Measurements from ENCODE around the gene ACAP1. TPM values are rescaled to one million over a fixed set of nuclear protein-coding genes. Genes with fewer than 3 reads are reported as not detected.
A peak's percentile ranks its signal among the peaks of the same experiment; 100 is the strongest.

ACAP1 gene
- total and polyA plus RNA-seq, 9 of the 15 experiments (the other 6 are each of a cell fraction or from before 2014, with no cell fraction given) = 0.15 to 8.5 (median 2.4) TPM

DNA sequence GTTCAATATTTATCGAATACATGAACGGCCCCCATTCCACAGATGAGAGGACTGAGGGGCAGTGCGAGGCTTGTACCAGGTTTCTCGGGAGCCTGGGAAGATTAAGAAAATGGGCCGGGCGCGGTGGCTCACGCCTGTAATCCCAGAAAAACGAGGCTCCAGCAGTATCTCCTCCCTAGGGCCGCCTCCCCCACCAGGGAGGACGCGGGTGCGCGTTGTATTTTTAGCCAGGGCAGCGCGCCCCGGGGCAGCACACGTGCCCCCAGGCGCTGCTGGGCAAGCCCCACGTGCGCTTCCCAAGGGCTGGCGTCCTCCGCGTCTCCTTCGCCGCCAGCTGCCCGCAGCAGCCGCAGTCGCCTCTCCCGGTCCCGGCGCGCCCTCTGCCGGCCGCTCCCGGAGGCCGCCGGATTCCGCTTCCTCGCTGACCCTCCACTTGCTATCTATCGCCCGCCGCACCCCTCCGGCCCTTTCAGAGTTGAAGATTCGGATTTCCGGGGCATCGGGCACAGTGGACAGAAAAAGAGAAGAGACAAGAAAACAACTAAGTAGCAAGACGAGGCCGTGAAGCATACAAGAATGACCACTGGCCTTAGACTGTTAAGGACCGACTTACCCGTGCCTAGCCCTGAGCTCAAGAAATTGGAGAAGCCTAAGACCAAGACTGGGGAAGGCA lies 40.0 kb upstream of the ACAP1 start (continued):
- TF ChIP-seq, protein P1, sequence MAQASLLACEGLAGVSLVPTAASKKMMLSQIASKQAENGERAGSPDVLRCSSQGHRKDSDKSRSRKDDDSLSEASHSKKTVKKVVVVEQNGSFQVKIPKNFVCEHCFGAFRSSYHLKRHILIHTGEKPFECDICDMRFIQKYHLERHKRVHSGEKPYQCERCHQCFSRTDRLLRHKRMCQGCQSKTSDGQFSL (CRISPR knock-in tag; IDR thresholded peaks at IDR 0.05) = no peak
- TF ChIP-seq, protein P1 (tag; IDR thresholded peaks at IDR 0.05) = no peak
- peak; percentile 91 for TF ChIP-seq L3MBTL2 (IDR thresholded peaks at IDR 0.05)
- no peak for TF ChIP-seq CEBPB (tag; IDR thresholded peaks at IDR 0.05)
- TF ChIP-seq KLF6 (CRISPR knock-in tag; IDR thresholded peaks at IDR 0.05; ENCODE audit: borderline replicate concordance) = no peak
- no peak for TF ChIP-seq SIN3B (IDR thresholded peaks at IDR 0.05; ENCODE audit: low read depth)
- TF ChIP-seq YY1 (IDR thresholded peaks at IDR 0.05; ENCODE audit: borderline replicate concordance in 1 of 3, control insufficient read depth in 1 of 3, extremely low read depth in 1 of 3, insufficient read depth in 3 of 3, insufficient read length in 1 of 3, insufficient replicate concordance in 2 of 3, low read depth in 1 of 3, low read length in 2 of 3) = peak in 1 of 3 experiments; percentile 23
- TF ChIP-seq, protein P2, sequence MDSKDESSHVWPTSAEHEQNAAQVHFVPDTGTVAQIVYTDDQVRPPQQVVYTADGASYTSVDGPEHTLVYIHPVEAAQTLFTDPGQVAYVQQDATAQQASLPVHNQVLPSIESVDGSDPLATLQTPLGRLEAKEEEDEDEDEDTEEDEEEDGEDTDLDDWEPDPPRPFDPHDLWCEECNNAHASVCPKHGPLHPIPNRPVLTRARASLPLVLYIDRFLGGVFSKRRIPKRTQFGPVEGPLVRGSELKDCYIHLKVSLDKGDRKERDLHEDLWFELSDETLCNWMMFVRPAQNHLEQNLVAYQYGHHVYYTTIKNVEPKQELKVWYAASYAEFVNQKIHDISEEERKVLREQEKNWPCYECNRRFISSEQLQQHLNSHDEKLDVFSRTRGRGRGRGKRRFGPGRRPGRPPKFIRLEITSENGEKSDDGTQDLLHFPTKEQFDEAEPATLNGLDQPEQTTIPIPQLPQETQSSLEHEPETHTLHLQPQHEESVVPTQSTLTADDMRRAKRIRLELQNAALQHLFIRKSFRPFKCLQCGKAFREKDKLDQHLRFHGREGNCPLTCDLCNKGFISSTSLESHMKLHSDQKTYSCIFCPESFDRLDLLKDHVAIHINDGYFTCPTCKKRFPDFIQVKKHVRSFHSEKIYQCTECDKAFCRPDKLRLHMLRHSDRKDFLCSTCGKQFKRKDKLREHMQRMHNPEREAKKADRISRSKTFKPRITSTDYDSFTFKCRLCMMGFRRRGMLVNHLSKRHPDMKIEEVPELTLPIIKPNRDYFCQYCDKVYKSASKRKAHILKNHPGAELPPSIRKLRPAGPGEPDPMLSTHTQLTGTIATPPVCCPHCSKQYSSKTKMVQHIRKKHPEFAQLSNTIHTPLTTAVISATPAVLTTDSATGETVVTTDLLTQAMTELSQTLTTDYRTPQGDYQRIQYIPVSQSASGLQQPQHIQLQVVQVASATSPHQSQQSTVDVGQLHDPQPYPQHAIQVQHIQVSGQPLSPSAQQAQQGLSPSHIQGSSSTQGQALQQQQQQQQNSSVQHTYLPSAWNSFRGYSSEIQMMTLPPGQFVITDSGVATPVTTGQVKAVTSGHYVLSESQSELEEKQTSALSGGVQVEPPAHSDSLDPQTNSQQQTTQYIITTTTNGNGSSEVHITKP (IDR thresholded peaks at IDR 0.05; ENCODE audit: partially characterized antibody) = peak; percentile 93
- TF ChIP-seq MAFG (tag; conservative IDR thresholded peaks at IDR 0.05) = no peak
- TF ChIP-seq ZNF316 (IDR thresholded peaks at IDR 0.05) = no peak
- no peak for TF ChIP-seq SP1 (CRISPR knock-in tag; IDR thresholded peaks at IDR 0.05)
- TF ChIP-seq, protein P3, sequence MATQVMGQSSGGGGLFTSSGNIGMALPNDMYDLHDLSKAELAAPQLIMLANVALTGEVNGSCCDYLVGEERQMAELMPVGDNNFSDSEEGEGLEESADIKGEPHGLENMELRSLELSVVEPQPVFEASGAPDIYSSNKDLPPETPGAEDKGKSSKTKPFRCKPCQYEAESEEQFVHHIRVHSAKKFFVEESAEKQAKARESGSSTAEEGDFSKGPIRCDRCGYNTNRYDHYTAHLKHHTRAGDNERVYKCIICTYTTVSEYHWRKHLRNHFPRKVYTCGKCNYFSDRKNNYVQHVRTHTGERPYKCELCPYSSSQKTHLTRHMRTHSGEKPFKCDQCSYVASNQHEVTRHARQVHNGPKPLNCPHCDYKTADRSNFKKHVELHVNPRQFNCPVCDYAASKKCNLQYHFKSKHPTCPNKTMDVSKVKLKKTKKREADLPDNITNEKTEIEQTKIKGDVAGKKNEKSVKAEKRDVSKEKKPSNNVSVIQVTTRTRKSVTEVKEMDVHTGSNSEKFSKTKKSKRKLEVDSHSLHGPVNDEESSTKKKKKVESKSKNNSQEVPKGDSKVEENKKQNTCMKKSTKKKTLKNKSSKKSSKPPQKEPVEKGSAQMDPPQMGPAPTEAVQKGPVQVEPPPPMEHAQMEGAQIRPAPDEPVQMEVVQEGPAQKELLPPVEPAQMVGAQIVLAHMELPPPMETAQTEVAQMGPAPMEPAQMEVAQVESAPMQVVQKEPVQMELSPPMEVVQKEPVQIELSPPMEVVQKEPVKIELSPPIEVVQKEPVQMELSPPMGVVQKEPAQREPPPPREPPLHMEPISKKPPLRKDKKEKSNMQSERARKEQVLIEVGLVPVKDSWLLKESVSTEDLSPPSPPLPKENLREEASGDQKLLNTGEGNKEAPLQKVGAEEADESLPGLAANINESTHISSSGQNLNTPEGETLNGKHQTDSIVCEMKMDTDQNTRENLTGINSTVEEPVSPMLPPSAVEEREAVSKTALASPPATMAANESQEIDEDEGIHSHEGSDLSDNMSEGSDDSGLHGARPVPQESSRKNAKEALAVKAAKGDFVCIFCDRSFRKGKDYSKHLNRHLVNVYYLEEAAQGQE (IDR thresholded peaks at IDR 0.05; ENCODE audit: borderline replicate concordance) = peak; percentile 88
- TF ChIP-seq, protein P3 (CRISPR knock-in tag; IDR thresholded peaks at IDR 0.05; ENCODE audit: low read depth) = no peak

Measured in K562 (cell line).